GM21576 (cell line): ENCODE measurements around the gene ITGB2.

Experiments used
- ATAC-seq: cut with Tn5 transposase; IDR thresholded peaks from one replicate; pipeline ENCODE4 v1.9.1; 2021; ENCODE audit warnings: mild to moderate bottlenecking, moderate library complexity; ENCODE audit not compliant: unreplicated experiment

ITGB2 gene

GRCh38 chr21:44871576-44872269 is 49.0 kb downstream of the ITGB2 start:
- no peak for ATAC-seq

- no peak for ATAC-seq
These were observed 49.8 kb downstream of the ITGB2 start for GRCh38 chr21:44870748-44871495.

GRCh38 chr21:44869781-44870747 is 50.6 kb downstream of the ITGB2 start:
- no peak for ATAC-seq

GRCh38 chr21:44868707-44869106 is 52.0 kb downstream of the ITGB2 start:
- no peak for ATAC-seq

GRCh38 chr21:44867999-44868700 is 52.5 kb downstream of the ITGB2 start:
- no peak for ATAC-seq

- no peak for ATAC-seq
These were observed 53.2 kb downstream of the ITGB2 start for GRCh38 chr21:44867464-44867863.

- ATAC-seq: no peak
These were observed 53.9 kb downstream of the ITGB2 start for GRCh38 chr21:44866780-44867179.

- no peak for ATAC-seq
These were observed 55.0 kb downstream of the ITGB2 start for GRCh38 chr21:44865561-44866280.

- no peak for ATAC-seq
These were observed 57.6 kb downstream of the ITGB2 start for GRCh38 chr21:44862869-44863685.

GRCh38 chr21:44858791-44859190 is 61.9 kb downstream of the ITGB2 start:
- ATAC-seq: no peak

GRCh38 chr21:44858291-44858690 is 62.4 kb downstream of the ITGB2 start:
- ATAC-seq: no peak

- ATAC-seq: no peak
These were observed 63.4 kb downstream of the ITGB2 start for GRCh38 chr21:44857127-44857892.

GRCh38 chr21:44856131-44856530 is 64.6 kb downstream of the ITGB2 start:
- no peak for ATAC-seq

GRCh38 chr21:44855572-44855971 is 65.1 kb downstream of the ITGB2 start:
- no peak for ATAC-seq

- ATAC-seq: no peak
These were observed 65.8 kb downstream of the ITGB2 start for GRCh38 chr21:44854664-44855446.

GRCh38 chr21:44854391-44854663 is 66.4 kb downstream of the ITGB2 start:
- ATAC-seq: no peak

GRCh38 chr21:44853601-44854390 is 66.9 kb downstream of the ITGB2 start:
- no peak for ATAC-seq
